Measurements from ENCODE around the gene CHST3.
"Not testable (repeated sequence)": the region's sequence is repeated elsewhere in the genome, so short reads cannot be mapped to it uniquely, and the experiment has no call there.

Gene CHST3

GRCh38 chr10:71950683-71951082 lies 13.5 kb upstream of the CHST3 start:
- no peak for DNase-seq (ENCODE audit: low read depth)

DNA sequence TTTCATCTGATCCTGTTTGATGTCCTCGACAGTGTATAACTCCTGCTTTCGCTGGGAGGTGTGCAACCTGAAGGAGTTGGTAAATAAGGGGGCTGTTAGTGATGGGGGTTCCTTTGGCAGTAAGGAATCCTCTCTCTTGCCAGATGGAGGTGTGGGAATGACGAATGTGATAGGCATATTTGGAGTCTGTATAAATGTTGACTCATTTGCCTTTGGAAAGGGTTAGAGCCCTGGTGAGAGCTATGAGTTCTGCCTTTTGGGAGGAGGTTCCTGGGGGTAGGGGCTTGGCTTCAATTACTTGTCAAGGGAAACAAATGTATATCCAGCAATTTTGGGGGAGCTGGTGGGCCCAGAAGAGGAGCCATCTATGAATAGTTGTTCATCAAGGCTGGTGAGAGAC lies 11.4 kb upstream of the CHST3 start:
- DNase-seq (ENCODE audit: low read depth) = no peak

DNA sequence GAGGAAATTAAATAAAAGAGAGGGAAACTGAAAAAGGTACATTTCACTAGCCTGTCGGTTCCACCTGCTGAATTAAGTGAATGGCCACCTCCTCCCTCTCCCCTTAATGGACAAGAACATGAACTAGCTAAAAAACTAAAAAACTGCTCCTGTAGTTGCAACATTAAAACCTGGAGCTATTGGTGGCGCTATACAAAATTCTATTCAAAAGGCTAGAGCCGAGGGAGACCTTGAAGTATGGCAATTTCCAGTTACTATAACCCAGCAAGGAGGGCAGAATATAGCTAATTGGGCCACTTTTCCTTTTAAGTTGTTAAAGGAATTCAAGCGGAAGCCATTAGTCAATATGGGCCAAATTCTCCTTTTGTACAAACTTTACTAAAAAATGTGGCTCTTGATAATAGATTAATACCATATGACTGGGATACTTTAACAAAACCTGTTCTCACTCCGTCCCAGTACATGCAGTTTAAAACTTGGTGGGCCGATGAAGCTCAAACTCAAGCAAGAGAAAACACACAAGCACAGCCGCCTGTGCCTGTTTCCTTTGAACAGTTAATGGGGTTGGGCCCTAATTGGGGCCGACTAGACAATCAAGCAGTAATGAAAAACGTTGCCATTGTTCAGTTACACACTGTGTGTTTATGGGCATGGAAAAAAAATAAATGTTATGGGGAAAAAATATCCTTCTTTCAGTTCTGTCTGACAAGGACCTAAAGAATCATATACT lies 6.5 kb upstream of the CHST3 start:
- DNase-seq (ENCODE audit: low read depth) = no peak

DNA sequence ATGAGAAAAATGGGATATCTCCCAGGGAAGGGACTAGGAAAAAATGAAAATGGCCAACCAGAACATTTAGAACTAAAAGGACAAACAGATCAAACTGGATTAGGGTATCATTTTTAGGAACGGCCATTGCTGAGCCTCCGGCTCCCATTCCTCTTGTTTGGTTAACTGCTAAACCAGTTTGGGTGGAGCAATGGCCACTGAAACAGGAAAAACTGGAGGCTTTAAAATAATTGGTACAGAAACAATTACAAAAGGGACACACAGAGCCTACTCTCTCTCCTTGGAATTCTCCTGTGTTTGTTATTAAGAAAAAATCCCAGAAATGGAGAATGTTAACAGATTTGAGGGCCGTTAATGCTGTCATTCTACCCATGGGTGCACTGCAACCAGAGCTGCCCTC lies 4.7 kb upstream of the CHST3 start:
- no peak for DNase-seq (ENCODE audit: low read depth)

DNA sequence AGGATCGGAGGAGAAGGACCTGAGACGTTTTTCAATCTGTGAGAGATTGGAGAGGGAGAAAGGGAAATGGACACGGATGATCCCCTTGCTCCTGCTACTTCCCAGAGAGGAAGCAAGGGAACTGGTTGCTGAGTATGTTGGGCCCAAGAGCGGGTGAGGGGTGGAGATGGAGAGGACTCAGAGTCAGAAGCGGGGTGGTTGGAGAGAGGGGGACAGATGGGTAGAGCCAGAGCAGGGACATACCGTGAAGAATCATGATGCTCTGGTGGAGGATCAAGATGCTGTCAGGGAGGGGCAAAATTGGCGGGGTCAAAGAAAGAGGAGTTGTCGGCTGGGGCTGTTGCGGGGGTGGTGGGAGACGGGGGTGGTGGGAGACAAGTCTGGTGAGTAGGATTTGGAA lies 2.4 kb upstream of the CHST3 start:
- DNase-seq (ENCODE audit: low read depth) = no peak

- no peak for DNase-seq (ENCODE audit: low read depth)
These were observed 1.3 kb upstream of the CHST3 start for GRCh38 chr10:71962901-71963300.

DNA sequence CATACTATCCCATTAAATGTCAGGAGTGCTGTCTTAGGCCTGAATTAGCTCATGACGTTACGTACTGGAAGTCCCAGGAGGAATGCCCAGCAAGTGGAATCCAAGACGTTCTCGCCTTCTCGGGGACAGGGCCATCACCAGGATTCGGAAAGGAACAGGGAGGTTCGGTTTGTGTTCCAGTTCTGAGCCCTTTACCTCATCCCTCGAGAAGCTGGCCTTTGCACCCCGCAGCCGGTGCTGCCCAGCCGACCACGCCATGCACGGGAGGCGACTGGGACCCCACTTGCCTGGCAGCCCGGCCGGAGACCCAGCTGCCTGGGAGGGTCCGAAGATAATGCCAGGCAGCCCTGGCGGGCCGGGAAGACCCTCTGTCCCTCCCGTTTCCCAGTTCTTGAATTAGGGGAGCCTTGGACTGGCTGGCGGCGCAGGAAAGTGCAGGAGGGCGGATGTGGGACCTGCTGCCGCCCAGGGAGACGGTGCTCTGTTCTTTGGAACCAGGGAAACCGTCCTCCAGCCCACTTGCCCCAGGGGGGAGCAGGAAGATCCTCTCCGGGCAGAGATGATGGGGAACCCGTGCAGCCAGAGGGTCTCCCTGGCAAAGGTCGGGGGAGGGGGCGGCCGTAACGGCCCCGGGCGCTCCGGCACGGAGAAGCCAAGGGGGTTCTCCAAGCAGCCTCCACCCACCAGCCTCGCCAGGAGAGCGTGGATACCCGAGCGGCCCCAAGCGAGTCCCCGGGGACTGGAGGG lies 671 bp upstream of the CHST3 start:
- DNase-seq (ENCODE audit: low read depth) = no peak

DNA sequence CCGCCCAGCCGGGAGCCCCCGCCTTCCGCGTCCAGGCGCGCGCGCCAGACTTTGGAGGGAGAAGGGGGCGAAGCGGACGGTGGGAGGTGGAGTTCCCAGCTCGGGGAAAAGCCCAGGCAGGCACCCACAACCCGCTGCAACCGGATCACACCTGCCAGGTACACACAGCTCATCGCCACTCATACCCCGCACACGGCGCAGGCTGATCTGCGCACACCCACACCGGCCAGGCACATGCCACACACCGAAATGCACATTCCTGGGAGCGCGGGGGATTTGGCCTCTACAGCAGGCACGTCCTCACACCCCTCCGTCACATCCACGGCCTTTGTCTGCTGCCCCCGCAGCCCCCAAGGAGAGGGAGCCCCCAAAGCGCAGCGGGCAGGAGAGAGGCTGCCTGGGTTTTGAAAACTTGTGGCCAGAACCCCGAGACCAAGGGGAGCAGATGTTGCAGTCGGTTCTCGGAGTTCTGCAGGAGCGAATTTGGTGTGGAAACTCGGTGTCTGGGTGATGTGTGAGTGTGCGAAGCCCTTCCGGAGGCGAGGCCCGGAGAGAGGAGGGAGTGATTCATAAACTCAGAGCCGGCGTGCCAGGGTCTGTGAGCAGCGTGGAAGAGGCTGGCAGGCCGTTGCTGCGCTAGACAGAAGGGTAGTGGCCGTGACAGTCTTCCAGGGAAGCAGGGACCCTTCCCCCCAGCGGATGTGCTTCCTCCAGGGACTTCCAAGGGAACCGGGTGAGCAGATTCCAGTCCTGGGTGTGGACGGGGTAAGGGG lies 734 bp downstream of the CHST3 start:
- peak; percentile 24 for DNase-seq (ENCODE audit: low read depth)

- DNase-seq (ENCODE audit: low read depth) = no peak
These were observed 1.4 kb downstream of the CHST3 start for GRCh38 chr10:71965623-71966022.

GRCh38 chr10:71966046-71967004 lies 2.1 kb downstream of the CHST3 start:
- no peak for DNase-seq (ENCODE audit: low read depth)

GRCh38 chr10:71967958-71968357 lies 3.8 kb downstream of the CHST3 start:
- not testable (repeated sequence) for DNase-seq (ENCODE audit: low read depth)

DNA sequence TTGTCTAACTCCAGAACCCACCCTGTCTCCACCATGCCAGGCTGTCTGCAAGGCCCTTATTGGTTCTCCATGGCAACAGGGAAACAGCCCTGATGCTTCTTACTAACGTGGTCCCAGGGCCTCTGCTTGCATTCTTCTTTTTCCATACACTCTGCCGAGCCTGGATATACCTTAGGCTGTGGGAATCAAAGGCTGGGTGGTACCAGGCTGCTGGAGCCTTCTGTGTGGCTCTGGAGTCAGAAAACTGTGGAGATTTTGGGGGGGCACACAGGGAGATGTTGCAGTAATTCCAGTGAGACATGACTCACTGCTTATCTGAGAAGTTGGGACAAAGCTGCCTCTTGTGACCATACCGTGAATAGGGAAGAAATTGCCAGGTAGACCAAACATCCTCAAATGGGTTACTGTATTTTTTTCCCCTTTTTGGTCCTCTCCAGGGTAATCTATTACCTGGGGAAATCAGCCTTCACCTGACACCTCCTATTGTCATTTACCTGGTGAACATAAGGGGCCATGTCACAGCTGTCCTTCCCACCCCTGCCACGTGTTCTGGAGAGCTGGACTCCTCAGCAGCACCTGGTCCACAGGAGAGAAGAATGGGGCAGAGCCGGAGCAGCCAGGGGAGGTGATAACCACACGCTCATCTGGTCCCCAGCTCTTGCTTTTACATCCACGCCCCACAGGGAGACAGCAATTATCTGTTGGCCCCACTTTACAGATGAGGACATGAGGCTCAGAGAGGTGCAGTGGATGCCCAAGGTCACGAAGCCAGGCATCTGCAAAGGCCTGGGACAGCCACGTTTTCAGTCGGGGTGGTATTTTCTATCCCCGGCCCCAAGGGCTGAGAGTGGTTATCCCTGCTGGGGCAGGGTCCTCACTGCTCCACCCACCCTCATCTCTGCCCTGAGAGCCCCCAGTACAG lies 4.6 kb downstream of the CHST3 start:
- DNase-seq (ENCODE audit: low read depth) = no peak

- DNase-seq (ENCODE audit: low read depth) = no peak
These were observed 5.7 kb downstream of the CHST3 start for GRCh38 chr10:71969929-71970328.

DNA sequence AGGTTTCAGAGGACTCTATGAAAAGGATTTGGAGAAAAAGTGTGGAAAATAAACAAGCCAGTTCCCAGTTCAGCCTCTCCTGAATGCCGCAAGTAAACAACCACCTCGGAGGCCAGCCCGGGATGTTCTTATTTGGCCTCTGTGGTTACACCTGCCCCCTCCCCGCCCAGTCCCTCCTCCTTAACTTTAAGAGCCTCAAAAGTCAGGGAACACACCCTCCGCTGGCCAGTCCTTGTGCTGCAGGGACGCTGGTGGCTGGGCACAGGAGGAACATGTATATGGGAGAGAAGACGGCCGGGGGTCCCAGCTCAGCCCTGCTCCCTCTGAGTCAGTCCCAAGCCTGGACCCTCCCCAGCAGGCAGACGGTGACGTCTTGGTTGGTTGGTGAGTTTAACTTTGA lies 6.1 kb downstream of the CHST3 start:
- no peak for DNase-seq (ENCODE audit: low read depth)

- no peak for DNase-seq (ENCODE audit: low read depth)
These were observed 6.7 kb downstream of the CHST3 start for GRCh38 chr10:71970869-71971268.

- DNase-seq (ENCODE audit: low read depth) = no peak
These were observed 7.1 kb downstream of the CHST3 start for GRCh38 chr10:71971311-71971731.

DNA sequence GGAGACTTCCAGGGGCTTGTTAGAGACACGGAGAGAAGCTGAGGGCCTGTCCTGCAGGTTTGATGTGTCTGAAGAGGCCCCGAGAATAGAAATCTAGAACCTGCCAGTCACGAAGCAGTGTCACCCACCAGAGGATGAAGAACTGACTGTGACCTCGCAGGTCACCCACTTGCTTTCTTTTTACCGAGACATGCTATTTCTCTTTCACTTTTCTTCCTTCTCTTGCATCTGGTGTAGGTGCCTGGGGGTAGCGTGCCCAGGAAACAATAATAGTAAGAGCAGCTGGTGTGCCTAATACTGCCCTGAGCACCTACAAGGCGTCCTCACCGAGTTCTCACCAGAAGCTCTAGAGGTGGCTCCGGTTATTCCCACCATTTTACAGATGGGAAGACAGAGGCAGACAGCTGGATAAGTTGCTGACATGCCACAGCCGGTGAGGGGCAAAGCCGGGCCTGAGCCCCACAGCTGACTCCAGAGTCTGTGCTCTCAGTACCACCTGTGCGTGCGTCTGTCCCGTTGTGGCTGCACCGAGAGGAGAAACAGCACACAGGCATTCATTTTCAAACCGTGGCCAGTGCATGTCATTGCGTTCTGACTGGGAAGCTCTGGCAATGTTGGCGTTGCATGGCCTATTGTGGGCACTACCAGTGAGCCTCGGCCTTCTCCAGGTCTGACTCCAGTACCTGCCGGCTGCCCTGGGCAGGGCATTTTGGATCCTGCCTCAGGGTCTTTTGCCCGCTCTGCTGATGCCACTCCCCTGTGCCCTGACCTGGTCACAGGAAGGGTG lies 7.8 kb downstream of the CHST3 start:
- DNase-seq (ENCODE audit: low read depth) = no peak

DNA sequence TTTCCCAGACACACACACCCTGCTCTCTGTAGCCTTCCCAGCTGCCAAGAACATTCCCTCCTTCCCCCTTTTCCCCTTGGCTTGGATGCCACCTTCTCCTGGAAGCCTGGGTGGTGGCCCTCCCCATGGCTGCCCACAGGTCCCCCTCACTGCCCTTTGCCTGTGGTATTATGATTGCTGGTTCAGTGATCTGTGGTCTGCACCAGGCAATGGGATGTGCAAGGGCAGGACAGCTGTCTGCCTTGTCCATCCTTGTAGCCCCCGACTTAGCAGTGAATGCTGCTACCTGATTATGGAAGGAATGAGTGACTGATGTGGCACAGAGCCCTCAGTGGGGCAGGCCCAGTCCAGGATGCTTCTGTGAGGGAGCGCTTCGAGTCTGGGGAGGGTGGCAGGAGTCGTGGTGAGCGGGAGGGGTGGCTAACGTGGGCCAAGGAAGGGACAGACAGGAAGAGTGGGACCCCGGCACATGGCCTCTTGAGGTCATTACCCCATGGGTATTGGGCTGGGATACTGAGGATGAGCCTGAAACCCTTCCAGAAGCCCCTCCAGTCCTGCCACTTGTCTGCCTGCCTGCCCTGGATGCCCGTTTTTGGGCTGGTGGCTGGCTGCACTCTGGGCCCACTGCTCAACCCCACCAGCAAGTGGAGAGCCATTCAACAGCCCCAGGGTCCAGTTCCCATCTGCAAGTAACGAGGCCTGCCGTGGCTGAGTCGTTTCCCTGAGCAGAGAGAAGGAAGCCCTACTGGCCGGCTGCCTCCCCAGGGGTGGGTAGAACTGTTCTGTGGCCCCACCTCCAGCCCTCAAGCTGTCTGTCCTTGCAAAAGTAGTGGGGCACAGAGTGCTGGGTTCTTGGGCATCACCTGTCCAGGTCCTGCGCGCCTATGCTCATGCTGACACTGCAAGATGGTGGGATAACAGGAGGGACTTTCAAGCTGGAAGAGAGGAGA lies 8.8 kb downstream of the CHST3 start:
- DNase-seq (ENCODE audit: low read depth) = no peak

Measured in stimulated activated CD8-positive, alpha-beta memory T cell treated with anti-CD3 and anti-CD28 coated beads, Interleukin-4, amount 100 ng/mL, for 24 hours (primary cell).